ENCODE data around the gene SMOC2. TPM values are rescaled to one million over a fixed set of nuclear protein-coding genes. Genes with fewer than 3 reads are reported as not detected.
"Not testable (repeated sequence)": the region's sequence is repeated elsewhere in the genome, so short reads cannot be mapped to it uniquely, and the experiment has no call there.

SMOC2 gene
- total RNA-seq, 2 donors from 2014 or later = not detected

DNA sequence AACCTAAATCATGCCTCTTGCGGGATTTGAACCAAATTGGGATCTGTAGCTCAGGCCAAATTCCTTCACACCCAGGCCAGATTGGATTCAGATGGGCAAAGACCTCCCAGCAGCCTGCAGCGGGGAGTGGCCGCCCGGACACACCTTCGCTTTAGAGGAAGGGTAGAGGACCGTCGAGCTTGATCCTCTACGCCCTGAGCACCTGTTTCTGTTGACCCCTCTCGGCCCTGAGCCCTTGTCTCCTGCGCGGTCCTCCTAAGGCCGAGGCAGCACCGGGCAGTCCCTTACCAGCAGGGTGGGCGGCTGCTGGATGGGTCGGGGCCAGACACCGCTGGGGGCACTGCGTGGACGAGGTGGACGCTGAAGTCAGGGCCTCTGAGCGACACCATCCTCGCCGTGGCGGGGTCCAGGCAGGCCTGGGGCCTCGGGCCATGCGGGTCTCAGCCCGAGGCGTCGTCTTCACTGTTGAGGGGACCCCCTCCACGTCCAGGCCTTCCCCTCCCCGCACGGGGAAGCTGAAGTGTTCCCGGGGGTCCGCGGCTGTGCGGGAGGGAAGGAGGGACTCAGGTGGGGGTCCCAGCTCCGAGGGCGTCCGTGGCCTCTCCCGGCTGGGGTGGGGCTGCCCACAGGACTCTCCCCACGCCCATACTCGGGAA is 114.8 kb downstream of the SMOC2 start:
- Mint-ChIP-seq H3K27ac (no peak overlapping the region), H3K9me3 (no peaks in the 10 kb centered on the region), H3K36me3 (no peaks in the 10 kb centered on the region)
- no peak for ATAC-seq
- DNase-seq (ENCODE audit: low spot score in 2 of 2) = no peak

DNA sequence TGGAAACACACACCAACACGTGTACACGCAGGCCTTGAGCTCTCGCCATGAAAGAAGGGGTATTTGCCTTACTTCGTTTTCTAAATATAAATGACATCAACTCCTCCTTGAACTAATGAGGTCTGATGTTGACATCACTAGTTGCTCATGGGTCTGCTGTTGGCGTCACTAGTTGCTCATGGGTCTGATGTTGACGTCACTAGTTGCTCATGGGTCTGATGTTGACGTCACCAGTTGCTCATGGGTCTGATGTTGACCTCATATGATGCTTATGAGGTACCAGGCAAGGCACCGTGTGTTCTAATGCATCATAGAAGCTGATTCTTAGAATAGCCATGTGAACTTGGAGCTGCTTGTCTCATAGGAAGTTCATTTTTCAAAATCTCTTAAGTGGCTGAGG is 116.5 kb downstream of the SMOC2 start:
- Mint-ChIP-seq H3K9me3 (no peaks in the 10 kb centered on the region), H3K27ac (no peak overlapping the region), H3K36me3 (no peaks in the 10 kb centered on the region)
- no peak for ATAC-seq
- no peak for DNase-seq (ENCODE audit: low spot score in 2 of 2)

DNA sequence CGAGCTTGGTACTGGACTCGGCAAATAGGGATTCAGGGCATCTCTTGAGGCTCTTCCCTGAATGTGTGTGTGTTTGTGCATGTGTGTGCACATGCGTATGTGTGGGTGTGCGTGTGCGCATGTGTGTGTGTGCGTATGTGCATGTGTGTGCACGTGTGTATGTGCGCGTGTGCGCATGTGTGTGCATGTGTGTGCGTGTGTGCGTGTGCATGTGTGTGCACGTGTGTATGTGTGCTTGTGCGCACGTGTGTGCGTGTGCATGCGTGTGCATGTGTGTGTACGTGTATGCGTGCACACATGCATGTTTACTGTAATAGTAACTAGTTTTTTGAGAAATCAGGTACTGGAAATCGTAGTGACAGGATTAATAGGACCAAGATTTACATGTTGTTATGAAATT is 117.7 kb downstream of the SMOC2 start:
- ATAC-seq = no peak
- Mint-ChIP-seq H3K27ac (no peak overlapping the region), H3K36me3 (no peaks in the 10 kb centered on the region), H3K9me3 (no peaks in the 10 kb centered on the region)
- DNase-seq (ENCODE audit: low spot score in 2 of 2) = no peak

DNA sequence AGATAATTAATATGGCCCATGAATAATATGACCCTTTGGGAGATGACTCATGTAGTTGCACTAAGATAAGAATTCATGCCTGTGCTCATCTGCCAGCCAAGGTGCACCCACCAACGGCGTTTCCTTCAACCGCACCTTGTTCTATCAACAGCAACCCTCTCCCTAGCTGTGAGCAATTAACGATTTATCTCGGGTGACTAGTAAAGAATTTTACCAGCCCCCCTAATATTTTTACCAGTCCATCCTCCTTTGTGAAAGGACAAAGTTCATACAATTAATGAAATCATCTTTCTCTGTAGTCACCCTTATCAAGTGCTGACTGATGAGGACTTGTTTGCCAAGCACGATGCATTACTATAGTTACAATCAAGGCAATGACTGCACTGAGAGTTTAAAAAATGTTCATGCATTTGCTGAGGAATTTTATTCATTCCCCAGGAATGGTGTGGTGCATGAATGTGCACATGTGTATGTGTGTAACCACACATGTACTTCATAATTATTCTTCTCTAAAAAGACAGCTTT is 118.7 kb downstream of the SMOC2 start:
- H3K9me3 Mint-ChIP-seq = no peaks in the 10 kb centered on the region
- no peak for ATAC-seq
- no peak for DNase-seq (ENCODE audit: low spot score in 2 of 2)

DNA sequence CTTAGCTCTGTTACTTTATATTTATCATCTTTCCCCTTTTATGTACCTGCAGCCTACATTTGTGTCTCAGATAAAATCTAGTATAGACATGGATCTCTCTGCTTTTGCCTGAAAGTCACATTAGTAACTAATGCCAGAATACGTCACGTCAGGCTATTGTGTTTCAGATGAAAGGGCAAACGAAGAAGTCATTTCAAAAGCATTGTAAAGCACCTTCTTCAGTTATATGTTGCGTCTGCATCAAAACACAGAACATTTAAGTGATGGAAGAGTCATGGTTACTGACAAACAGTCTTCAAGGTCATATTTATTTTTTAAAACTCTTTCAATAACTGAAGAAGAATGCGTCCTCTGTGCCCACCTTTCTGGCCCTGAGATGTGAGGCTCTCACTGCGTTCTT is 119.1 kb downstream of the SMOC2 start:
- Mint-ChIP-seq H3K9me3 (no peaks in the 10 kb centered on the region), H3K27ac (no peak overlapping the region), H3K36me3 (no peaks in the 10 kb centered on the region)
- DNase-seq (ENCODE audit: low spot score in 2 of 2) (no peak), ATAC-seq (no peak)

More for the DNA sequence above, 118.7 kb downstream of the SMOC2 start:
- no peak overlapping the region for H3K27ac Mint-ChIP-seq
- H3K36me3 Mint-ChIP-seq = no peaks in the 10 kb centered on the region

DNA sequence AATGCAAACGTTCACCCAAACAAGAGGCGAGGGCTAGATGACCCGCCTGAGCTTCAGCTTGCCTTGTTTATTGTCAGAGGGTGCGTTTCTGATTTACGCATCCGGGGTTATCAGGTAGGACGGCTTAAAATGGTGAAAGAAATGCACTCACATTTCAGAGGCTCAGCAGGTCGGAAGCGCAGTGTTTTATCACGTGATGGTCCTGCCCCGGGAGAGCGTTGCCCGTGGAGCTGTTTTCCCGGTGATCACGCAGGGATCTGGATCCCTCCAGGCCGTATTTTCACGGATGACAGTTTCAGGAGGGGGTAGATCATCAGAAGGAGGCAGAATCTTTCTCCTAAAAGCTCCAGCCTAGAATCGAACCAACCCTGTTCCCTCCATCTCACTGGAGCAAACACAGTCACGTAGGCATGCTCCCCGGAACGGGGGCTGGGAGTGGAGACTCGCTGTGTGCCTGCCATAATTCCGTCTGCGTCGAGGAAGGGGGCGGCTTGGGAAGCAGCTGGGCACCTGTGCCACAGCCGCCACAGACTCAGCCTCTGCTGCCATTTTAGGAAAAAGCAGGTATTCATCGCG is 121.7 kb downstream of the SMOC2 start:
- H3K27ac Mint-ChIP-seq = no peak overlapping the region
- no peak for ATAC-seq
- H3K36me3 Mint-ChIP-seq = no peaks in the 10 kb centered on the region
- no peak for DNase-seq (ENCODE audit: low spot score in 2 of 2)
- H3K9me3 Mint-ChIP-seq = peaks cover 0 to 3% of the 10 kb centered on the region in 2 donors

DNA sequence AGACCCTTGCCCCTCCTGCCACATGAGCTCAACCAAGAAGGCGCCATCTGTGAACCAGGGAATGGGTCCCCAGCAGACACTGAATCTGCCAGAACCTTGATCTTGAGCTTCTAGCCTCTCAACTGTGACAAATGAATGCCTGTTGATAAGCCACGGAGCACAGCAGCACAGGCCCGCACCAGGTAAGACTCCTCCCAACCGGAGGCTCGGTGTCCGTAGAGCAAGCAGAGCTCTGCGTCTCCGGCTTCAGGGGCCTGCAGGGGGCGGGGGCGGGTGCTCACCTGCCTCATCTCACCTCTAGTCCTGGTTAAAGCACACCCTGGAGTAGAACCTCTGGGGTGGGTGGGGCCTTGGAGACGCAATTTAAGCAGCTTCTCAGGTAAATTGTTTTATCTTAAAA is 122.7 kb downstream of the SMOC2 start:
- H3K9me3 Mint-ChIP-seq = peaks cover 0 to 3% of the 10 kb centered on the region in 2 donors
- H3K27ac Mint-ChIP-seq = no peak overlapping the region
- no peak for DNase-seq (ENCODE audit: low spot score in 2 of 2)
- no peak for ATAC-seq
- H3K36me3 Mint-ChIP-seq = no peaks in the 10 kb centered on the region

DNA sequence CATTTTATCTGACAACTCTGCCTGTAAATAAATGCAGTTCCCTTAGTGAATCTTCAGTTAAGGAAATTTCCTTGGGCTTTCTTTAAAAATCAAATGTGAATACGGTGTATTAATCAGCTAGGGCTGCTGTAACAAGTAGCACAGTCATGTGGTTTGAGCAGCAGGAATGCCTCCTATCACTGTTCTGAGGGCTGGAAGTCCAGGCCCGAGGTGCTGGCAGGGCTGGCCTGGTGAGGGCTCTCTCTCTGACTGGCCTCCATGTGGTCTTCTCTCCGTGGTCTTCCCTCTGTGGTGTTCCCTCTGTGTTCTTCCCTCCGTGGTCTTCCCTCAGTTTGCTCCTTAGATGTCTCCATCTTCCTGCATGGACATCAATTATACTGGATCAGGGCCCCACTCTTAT is 124.1 kb downstream of the SMOC2 start:
- Mint-ChIP-seq H3K9me3 (peaks cover 0 to 3% of the 10 kb centered on the region in 2 donors), H3K36me3 (no peaks in the 10 kb centered on the region), H3K27ac (no peak overlapping the region)
- ATAC-seq = no peak
- no peak for DNase-seq (ENCODE audit: low spot score in 2 of 2)

DNA sequence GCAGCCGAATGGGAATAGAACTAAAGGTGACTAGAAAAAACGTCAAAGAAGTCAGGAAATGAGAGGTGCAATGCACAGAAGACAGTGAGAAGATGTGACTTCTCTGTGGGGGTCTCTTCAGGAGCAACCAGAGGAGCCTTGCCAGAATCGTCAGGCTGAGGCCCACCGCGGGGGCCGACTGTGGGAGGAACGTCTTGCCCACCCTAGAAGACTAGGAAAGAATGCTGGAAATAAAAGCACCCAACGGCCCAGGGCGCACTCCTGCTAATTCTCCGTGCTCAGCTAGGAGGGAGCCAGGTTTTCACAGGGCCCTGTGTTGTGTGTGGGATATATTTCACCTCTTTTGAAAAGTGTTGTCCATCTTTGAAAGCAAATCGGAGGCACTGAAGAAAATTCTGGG is 129.2 kb downstream of the SMOC2 start:
- no peak overlapping the region for H3K27ac Mint-ChIP-seq
- ATAC-seq (no peak), DNase-seq (ENCODE audit: low spot score in 2 of 2) (no peak)
- H3K36me3 Mint-ChIP-seq = no peaks in the 10 kb centered on the region
- peaks cover 0 to 2% of the 10 kb centered on the region in 2 donors for H3K9me3 Mint-ChIP-seq

DNA sequence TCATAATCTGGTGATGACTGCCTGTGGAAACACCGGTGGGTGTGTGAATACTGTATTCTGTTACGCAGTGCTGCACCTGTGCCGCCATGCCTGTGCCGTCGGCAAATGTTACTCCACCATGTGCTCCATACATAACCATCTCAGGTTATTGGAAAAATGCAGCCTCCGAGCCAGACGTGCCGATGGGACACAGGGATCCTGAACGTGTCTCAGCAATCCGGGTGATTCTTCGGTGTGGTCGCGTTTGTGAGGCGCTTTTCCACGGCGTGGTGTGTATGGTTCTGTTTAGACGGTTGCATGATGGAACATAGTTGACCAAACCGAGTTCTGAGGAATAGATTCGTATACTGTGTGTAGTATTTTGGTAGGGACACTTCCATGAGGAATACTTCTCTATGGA is 130.3 kb downstream of the SMOC2 start:
- Mint-ChIP-seq H3K27ac (no peak overlapping the region), H3K9me3 (no peaks in the 10 kb centered on the region), H3K36me3 (no peaks in the 10 kb centered on the region)
- no peak for ATAC-seq
- no peak for DNase-seq (ENCODE audit: low spot score in 2 of 2)

DNA sequence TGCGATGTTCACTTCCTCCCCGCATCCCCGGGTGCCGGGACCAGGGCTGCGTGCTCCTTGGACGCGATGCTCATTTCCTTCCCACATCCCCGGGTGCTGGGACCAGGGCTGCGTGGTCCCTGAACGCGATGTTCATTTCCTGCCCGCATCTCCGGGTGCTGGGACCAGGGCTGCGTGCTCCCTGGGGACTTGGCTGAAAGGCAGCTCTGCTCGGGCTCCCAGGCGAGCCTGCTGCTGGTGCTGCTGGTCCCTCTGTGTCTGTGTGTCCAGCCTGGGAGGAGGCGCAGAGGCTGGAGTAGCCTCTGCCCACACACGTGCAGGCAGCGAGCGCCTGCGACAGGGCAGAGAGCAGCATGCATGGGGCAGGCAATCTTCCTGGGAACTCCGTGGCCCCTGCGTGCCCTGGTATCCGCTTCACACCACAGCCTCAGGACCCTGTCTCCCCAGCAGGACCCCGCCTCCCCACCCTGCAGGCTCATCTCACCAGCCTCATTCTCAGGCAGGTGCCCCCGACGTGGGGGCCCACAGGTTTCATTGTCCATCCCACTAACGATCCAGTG is 132.4 kb downstream of the SMOC2 start:
- H3K9me3 Mint-ChIP-seq; H3K36me3 Mint-ChIP-seq; ATAC-seq; H3K27ac Mint-ChIP-seq; DNase-seq (ENCODE audit: low spot score in 2 of 2): not testable (repeated sequence)

DNA sequence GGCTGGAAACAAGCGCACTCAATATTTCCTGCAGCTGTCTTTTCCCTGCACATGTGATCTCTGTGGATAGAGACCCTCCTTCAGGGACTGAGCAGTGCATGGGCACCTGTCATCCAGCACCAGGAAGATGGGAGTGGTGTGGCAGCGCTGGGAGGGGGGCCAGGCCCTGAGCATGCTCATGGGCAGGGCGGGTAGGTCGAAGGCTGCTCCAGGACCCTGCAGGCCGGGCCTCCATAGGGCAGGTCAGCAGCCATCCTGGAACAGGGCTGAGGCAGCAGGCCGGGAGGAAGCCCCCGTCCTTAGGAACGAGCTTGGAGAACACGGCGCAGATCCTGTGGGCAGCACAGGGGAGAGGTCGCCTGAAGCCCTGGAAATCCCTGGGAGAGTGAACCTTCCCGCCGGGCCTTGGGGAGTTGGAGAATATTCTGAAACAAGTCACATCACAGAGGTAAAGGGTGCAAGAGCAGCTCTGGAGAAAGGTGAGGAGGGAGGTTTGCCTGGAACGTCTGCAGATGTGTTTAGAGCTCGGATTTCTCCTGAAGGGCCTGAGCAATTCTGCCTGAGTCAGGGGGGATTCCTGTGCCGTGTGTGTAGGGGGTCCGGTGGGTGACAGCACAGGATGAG is 133.2 kb downstream of the SMOC2 start:
- no peaks in the 10 kb centered on the region for H3K36me3 Mint-ChIP-seq
- H3K27ac Mint-ChIP-seq = no peak overlapping the region
- ATAC-seq = no peak
- no peak for DNase-seq (ENCODE audit: low spot score in 2 of 2)
- no peaks in the 10 kb centered on the region for H3K9me3 Mint-ChIP-seq

DNA sequence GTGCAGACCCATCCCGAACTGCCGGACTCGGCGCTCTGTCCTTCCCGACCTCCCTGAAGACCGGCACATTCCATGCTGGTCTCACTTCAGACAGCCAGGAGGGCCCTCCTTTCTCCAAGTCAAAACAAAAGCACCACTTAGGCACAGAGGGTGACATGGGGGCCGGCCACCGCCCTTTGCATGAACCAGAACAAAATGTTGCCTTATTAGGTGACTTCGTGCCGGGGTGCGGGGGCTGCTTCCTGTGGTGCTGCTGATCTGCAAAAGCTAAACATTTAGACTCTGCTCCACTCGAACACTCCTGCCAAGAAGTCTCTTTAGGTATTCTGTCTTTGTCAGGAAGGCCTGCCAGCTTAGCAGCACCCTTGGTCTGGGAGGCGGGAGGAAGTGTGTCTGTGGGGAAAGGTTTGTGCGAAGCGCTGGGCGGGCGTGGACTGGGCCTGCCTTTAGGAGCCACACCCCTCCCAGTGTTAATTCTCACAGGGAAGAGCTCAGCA is 133.8 kb downstream of the SMOC2 start:
- DNase-seq (ENCODE audit: low spot score in 2 of 2) (no peak), ATAC-seq (no peak)
- no peaks in the 10 kb centered on the region for H3K9me3 Mint-ChIP-seq
- no peaks in the 10 kb centered on the region for H3K36me3 Mint-ChIP-seq
- no peak overlapping the region for H3K27ac Mint-ChIP-seq

DNA sequence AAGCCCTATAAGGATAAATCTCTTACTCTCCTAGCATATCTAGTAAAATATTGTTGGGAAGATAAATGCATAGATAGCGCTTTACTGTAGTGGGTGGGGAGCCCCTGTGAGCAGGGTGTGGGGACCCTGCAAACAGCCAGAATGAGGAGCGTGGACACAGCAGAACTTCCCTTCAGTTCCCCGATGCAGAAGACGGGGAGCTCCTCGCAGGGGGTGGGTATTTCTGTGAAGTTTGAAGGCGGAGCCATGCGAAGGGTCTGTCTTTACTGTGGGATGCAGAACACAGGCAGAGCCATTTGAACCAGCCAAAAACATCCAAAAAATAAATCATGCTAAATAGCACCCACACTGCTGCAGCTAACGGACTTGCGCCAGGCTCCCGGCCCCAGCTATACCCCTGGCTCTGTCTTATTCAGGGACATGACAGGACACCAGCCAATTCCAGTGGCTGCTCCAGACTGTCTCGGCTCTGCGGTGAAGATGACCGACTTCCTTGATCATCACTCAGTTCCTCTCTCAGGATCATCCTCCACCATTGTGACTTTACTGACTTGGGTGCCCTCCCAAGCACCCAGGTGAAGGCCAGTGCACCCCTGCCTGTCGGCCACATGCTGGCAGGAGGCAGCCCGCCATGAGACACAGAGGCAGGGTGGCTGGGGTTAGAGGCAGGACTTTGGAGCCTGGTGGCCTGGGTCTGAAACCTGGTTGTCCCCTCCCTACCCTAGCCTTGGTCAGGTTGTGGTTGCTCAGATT is 134.5 kb downstream of the SMOC2 start:
- no peak overlapping the region for H3K27ac Mint-ChIP-seq
- H3K36me3 Mint-ChIP-seq = no peaks in the 10 kb centered on the region
- no peaks in the 10 kb centered on the region for H3K9me3 Mint-ChIP-seq
- DNase-seq (ENCODE audit: low spot score in 2 of 2) = no peak
- no peak for ATAC-seq

DNA sequence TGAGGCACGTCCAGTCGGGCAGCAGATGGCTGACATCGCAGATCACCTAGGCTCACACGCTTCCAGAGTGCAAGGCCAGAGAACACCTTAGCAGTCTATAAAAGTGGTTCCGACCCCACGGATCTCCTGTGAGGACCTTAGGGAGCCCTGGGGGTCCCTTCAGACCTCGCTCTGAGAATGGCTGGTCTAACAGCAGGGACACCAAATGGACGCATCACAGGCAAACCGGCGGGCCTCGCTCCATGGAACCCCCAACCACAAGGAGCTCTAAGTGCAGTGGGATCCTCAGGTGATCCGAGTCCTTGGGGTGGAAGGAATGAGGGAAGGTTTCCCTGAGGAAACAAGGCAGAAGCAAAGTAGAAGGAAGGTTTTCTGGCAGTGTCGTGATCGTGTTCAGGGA is 135.4 kb downstream of the SMOC2 start:
- no peaks in the 10 kb centered on the region for H3K36me3 Mint-ChIP-seq
- H3K27ac Mint-ChIP-seq = no peak overlapping the region
- DNase-seq (ENCODE audit: low spot score in 2 of 2) (no peak), ATAC-seq (no peak)
- H3K9me3 Mint-ChIP-seq = no peaks in the 10 kb centered on the region

DNA sequence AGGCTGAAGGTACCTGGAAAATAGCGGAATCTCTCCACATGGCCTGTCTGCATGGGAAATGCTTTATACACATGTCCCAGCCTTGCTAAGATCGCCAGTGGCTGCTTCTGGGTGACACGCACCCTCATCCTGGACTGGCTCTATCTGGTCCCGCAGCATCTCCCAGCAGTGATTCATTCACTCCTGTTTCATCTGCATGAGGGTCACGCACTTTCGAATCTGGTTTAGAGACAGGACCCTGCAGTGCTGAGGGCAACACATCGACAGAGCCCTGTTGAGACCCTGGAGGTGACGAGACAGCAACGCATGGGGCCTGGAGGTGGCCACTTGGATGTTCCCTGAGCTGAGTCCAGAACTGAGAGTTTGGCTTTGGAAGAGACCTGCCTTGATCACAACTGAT is 136.5 kb downstream of the SMOC2 start:
- ATAC-seq = no peak
- Mint-ChIP-seq H3K9me3 (no peaks in the 10 kb centered on the region), H3K36me3 (no peaks in the 10 kb centered on the region), H3K27ac (no peak overlapping the region)
- DNase-seq (ENCODE audit: low spot score in 2 of 2) = no peak

DNA sequence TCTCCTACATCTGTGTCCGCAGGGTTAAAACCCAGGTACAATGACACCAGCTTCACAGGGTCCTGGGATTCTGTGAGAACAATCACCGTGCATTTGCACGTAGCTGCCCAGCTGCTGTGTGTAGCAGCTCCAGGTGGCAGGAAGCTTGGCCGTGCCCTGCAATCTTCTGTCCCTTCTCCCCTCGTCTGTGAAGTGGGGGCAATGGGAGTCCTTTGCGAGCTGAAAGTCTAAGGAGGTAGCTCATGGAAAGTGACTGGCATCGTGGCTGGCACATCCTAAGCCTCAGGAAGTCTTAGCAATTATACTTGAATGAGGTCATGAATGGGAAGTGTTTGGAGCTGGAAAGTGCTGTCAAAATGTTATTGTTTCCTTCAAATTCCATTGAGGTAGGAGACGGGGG is 137.1 kb downstream of the SMOC2 start:
- H3K27ac Mint-ChIP-seq = no peak overlapping the region
- ATAC-seq = no peak
- H3K9me3 Mint-ChIP-seq = no peaks in the 10 kb centered on the region
- DNase-seq (ENCODE audit: low spot score in 2 of 2) = no peak
- H3K36me3 Mint-ChIP-seq = no peaks in the 10 kb centered on the region

All from activated naive CD4-positive, alpha-beta T cell treated with anti-CD3 and anti-CD28 coated beads, Interleukin-2, amount 50 U/mL, for 72 hours (primary cell).